C4-2B (cell line): ENCODE measurements around the gene MCEE.

Experiments
- CTCF ChIP-seq: fragments of 450-650 bp; conservative IDR thresholded peaks from 2 replicates; pipeline ENCODE4 v1.5.1; 2017; ENCODE audit warnings: mild to moderate bottlenecking
- ZFX ChIP-seq: fragments of 450-650 bp; IDR thresholded peaks from 2 replicates; pipeline ENCODE4 v1.6.1; 2017

GRCh38 chr2:71060871-71061270, 69.2 kb downstream of the MCEE start:
- TF ChIP-seq CTCF (no peak), ZFX (no peak)
